NAMALWA (cell line): ENCODE data around the gene RAB3D.
"Not testable (repeated sequence)": the region's sequence is repeated elsewhere in the genome, so short reads cannot be mapped to it uniquely, and the experiment has no call there.

Experiments used
- DNase-seq: peaks from one replicate; pipeline ENCODE4 v3.0.0-alpha.2; 2015; ENCODE audit warnings: low spot score

Gene RAB3D

GRCh38 chr19:11365557-11366117 is 26.2 kb upstream of the RAB3D start:
- DNase-seq, result no peak

- no peak for DNase-seq
Measured at GRCh38 chr19:11364935-11365334, 25.5 kb upstream of the RAB3D start.

GRCh38 chr19:11364296-11364904 is 24.9 kb upstream of the RAB3D start:
- DNase-seq, result no peak

GRCh38 chr19:11363881-11364280 is 24.4 kb upstream of the RAB3D start:
- no peak for DNase-seq

- DNase-seq, result no peak
Measured at GRCh38 chr19:11361771-11362731, 22.6 kb upstream of the RAB3D start.

- peak; percentile 37 for DNase-seq
Measured at GRCh38 chr19:11361037-11361770, 21.7 kb upstream of the RAB3D start.

- no peak for DNase-seq
Measured at GRCh38 chr19:11359421-11359820, 20.0 kb upstream of the RAB3D start.

GRCh38 chr19:11356676-11357550 is 17.5 kb upstream of the RAB3D start:
- no peak for DNase-seq

- DNase-seq, result no peak
Measured at GRCh38 chr19:11356074-11356397, 16.6 kb upstream of the RAB3D start.

GRCh38 chr19:11355160-11356073 is 16.0 kb upstream of the RAB3D start, which contains the start of gene PLPPR2:
Gene PLPPR2, plus strand, starts transcription at chr19:11355432. Its CDS starts 2,242 bp downstream, at chr19:11357674.
- DNase-seq, result peak; percentile 89

- not testable (repeated sequence) for DNase-seq
Measured at GRCh38 chr19:11354102-11354501, 14.6 kb upstream of the RAB3D start.

GRCh38 chr19:11349171-11349570 is 9.7 kb upstream of the RAB3D start:
- DNase-seq, result no peak

- DNase-seq, result no peak
Measured at GRCh38 chr19:11347546-11348039, 8.1 kb upstream of the RAB3D start.

GRCh38 chr19:11346104-11346940 is 6.9 kb upstream of the RAB3D start, which contains the start of the genes CCDC159 and TMEM205:
Gene CCDC159, plus strand, starts transcription at chr19:11346519. Its CDS starts 88 bp downstream, at chr19:11346607.
Gene TMEM205, minus strand, starts transcription at chr19:11346268. Its CDS starts 649 bp downstream, at chr19:11345619.
- peak; percentile 100 for DNase-seq

GRCh38 chr19:11345122-11345803 is 5.8 kb upstream of the RAB3D start:
- no peak for DNase-seq

- no peak for DNase-seq
Measured at GRCh38 chr19:11342429-11342828, 3.0 kb upstream of the RAB3D start.

- not testable (repeated sequence) for DNase-seq
Measured at GRCh38 chr19:11340099-11340467, 626 bp upstream of the RAB3D start.

- DNase-seq, result no peak
Measured at GRCh38 chr19:11338569-11339253, 746 bp downstream of the RAB3D start.
